CD4-positive, alpha-beta T cell (primary cell): Measurements from ENCODE around the gene NEIL1. TPM values are rescaled to one million over a fixed set of nuclear protein-coding genes. Genes with fewer than 3 reads are reported as not detected.
A peak's percentile ranks its signal among the peaks of the same experiment; 100 is the strongest.

ENCODE experiments used
- ATAC-seq: fragments of 200-7000 bp; cut with Tn5 transposase; one replicate; pipeline ENCODE4 v1.10.0; 2022; ENCODE audit warnings: mild to moderate bottlenecking; ENCODE audit not compliant: poor library complexity
- CTCF ChIA-PET: fragments of 350-600 bp; sonication (Branson Sonifier 250); formaldehyde crosslinking; loops from one replicate; lab custom pipeline; 2021; ENCODE audit warnings: antibody characterized with exemption, inconsistent platforms; lab: Charles Lee
- POLR2A ChIA-PET: fragments of 350-600 bp; sonication (Branson Sonifier 250); formaldehyde crosslinking; loops from one replicate; lab custom pipeline; 2021; ENCODE audit warnings: antibody characterized with exemption, inconsistent platforms; lab: Charles Lee
- DNase-seq, 14 experiments: peaks; one replicate each; pipeline ENCODE4 v3.0.0-alpha.2; 2013 to 2020; ENCODE audit warnings: mixed read lengths in 2 of 14
- H3K27ac ChIP-seq, 2 donors: one replicate each; pipeline versions ENCODE4 v1.5.1 to v1.7.0; 2013; ENCODE audit warnings: low read length in 2 of 2, low read depth in 1 of 2, mild to moderate bottlenecking in 1 of 2
- H3K27me3 ChIP-seq, 2 experiments: 1 replicate in 1 of 2; 2 replicates in 1 of 2; pipeline versions ENCODE4 v1.6.1 to v1.7.0; 2013; ENCODE audit warnings: low read length in 2 of 2, control low read depth in 1 of 2, mild to moderate bottlenecking in 1 of 2, moderate library complexity in 1 of 2; ENCODE audit not compliant: insufficient read depth in 2 of 2, control insufficient read depth in 1 of 2
- H3K36me3 ChIP-seq: one replicate; pipeline ENCODE4 v1.6.1; 2013; ENCODE audit warnings: low read length, control low read depth; ENCODE audit not compliant: insufficient read depth
- H3K4me1 ChIP-seq: one replicate; pipeline ENCODE4 v1.6.1; 2013; ENCODE audit warnings: low read length, control low read depth; ENCODE audit not compliant: insufficient read depth
- H3K4me3 ChIP-seq: one replicate; pipeline ENCODE4 v1.5.1; 2013; ENCODE audit warnings: mild to moderate bottlenecking, low read length, moderate library complexity
- H3K9me3 ChIP-seq, 2 experiments: 1 replicate in 1 of 2; 2 replicates in 1 of 2; pipeline versions ENCODE4 v1.6.1 to v1.7.0; 2013; ENCODE audit warnings: low read length in 2 of 2, mild to moderate bottlenecking in 2 of 2, control low read depth in 1 of 2, moderate library complexity in 1 of 2; ENCODE audit not compliant: control insufficient read depth in 1 of 2, insufficient read depth in 1 of 2
- H3K27ac Mint-ChIP-seq: one replicate; pipeline ENCODE4 v1.8.0; 2020; ENCODE audit warnings: mixed read lengths
- H3K27me3 Mint-ChIP-seq: one replicate; pipeline ENCODE4 v1.8.0; 2021; ENCODE audit warnings: mixed read lengths
- H3K36me3 Mint-ChIP-seq: one replicate; pipeline ENCODE4 v1.8.0; 2021; ENCODE audit warnings: low read depth, mixed read lengths
- H3K4me1 Mint-ChIP-seq: one replicate; pipeline ENCODE4 v1.8.0; 2021; ENCODE audit warnings: low read depth, mixed read lengths
- H3K4me3 Mint-ChIP-seq: one replicate; pipeline ENCODE4 v1.8.0; 2020; ENCODE audit warnings: mild to moderate bottlenecking, mixed read lengths
- H3K9me3 Mint-ChIP-seq: one replicate; pipeline ENCODE4 v1.8.0; 2020; ENCODE audit warnings: mixed read lengths
- intact Hi-C, 2 experiments: fragments of 100-400 bp; cut with DNase I in 1 of 2; cut with micrococcal nuclease in 1 of 2; formaldehyde crosslinking; loops; one replicate each; pipeline versions ENCODE4 v1.15.1 to v1.9.0; 2023 to 2025; cut with DNase I, micrococcal nuclease
- total RNA-seq, 174 experiments: library from RNA in 2 of 174; stranded (reverse) in 2 of 174; gene quantifications; one replicate each; pipeline ENCODE4 v1.2.3 and lab custom pipeline; 2021 to 2026
- TF ChIP-seq, protein P1 (sequence below): fragments of 200-600 bp; IDR thresholded peaks from one replicate; pipeline ENCODE4 v1.8.0; 2022; ENCODE audit warnings: antibody characterized with exemption, mild to moderate bottlenecking

The NEIL1 gene
- total RNA-seq, 2 experiments from 2014 or later: 30.5 to 30.6 TPM

DNA sequence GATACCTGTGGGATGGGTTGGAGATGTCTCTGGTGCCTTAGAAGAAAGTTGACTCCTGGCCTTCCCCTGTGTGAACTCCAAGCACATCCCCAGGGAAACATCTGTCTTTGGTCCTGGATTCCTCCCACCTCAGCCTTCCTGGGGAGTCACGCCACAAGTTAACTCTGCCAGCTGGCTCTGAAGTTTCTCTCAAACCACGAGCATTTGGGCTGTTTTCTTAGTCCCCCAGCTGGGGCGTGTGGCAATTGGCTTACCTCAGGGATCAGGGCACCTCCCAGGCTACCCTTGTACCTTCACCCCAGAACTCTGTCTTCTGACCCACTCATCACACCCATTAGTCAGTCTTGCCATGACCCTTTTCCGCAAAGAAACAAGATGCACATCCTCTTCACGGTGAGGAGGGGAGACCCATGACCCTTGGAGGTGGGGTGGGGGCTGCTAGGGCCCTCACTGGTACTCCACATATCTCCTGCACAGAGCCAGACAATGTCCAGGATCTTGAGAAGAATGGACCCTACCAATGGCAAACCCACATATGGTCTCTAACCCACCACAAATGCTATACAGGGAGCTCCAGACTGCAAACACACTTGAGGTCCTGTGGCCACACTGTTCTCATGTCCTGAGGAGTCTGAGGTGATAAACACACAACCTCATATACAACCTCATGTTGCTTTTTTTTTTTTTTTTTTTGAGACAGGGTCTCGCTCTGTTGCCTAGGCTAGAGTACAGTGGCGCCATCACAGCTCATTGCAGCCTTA lies 3.9 kb downstream of the NEIL1 start:
- ATAC-seq: no peak
- DNase-seq: peak in 2 of 14 experiments; percentile 11 to 42
- Mint-ChIP-seq H3K9me3 (peaks cover 7% of the 10 kb centered on the region), H3K27ac (peak overlapping the region; percentile 93), H3K36me3 (peaks cover 19% of the 10 kb centered on the region), H3K27me3 (no peaks in the 10 kb centered on the region), H3K4me3 (peak overlapping the region; percentile 85), H3K4me1 (peaks cover 35% of the 10 kb centered on the region)
- Histone ChIP-seq H3K27ac (peak overlapping the region; percentile 48 to 82), H3K4me1 (peaks cover 51% of the 10 kb centered on the region), H3K9me3 (peaks cover 21 to 51% of the 10 kb centered on the region in 2 experiments), H3K36me3 (peaks cover 8% of the 10 kb centered on the region), H3K4me3 (no peak overlapping the region), H3K27me3 (no peaks in the 10 kb centered on the region)
- intact Hi-C loops: loop anchor here in 1 of 2 experiments (1.0 kb wide), 1 partner anchor 18 kb away; the partner anchor contains the start of gene MAN2C1
- ChIA-PET POLR2A (interaction anchor here (1.1 to 9.6 kb wide), 5 partner anchors 11 to 289 kb away, joined by 4 to 146 read pairs (median 5); partner anchors contain the start of genes COMMD4, IMP3, MAN2C1 and SIN3A), CTCF (no interaction called here)
- TF ChIP-seq, protein P1, sequence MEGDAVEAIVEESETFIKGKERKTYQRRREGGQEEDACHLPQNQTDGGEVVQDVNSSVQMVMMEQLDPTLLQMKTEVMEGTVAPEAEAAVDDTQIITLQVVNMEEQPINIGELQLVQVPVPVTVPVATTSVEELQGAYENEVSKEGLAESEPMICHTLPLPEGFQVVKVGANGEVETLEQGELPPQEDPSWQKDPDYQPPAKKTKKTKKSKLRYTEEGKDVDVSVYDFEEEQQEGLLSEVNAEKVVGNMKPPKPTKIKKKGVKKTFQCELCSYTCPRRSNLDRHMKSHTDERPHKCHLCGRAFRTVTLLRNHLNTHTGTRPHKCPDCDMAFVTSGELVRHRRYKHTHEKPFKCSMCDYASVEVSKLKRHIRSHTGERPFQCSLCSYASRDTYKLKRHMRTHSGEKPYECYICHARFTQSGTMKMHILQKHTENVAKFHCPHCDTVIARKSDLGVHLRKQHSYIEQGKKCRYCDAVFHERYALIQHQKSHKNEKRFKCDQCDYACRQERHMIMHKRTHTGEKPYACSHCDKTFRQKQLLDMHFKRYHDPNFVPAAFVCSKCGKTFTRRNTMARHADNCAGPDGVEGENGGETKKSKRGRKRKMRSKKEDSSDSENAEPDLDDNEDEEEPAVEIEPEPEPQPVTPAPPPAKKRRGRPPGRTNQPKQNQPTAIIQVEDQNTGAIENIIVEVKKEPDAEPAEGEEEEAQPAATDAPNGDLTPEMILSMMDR: no peak

DNA sequence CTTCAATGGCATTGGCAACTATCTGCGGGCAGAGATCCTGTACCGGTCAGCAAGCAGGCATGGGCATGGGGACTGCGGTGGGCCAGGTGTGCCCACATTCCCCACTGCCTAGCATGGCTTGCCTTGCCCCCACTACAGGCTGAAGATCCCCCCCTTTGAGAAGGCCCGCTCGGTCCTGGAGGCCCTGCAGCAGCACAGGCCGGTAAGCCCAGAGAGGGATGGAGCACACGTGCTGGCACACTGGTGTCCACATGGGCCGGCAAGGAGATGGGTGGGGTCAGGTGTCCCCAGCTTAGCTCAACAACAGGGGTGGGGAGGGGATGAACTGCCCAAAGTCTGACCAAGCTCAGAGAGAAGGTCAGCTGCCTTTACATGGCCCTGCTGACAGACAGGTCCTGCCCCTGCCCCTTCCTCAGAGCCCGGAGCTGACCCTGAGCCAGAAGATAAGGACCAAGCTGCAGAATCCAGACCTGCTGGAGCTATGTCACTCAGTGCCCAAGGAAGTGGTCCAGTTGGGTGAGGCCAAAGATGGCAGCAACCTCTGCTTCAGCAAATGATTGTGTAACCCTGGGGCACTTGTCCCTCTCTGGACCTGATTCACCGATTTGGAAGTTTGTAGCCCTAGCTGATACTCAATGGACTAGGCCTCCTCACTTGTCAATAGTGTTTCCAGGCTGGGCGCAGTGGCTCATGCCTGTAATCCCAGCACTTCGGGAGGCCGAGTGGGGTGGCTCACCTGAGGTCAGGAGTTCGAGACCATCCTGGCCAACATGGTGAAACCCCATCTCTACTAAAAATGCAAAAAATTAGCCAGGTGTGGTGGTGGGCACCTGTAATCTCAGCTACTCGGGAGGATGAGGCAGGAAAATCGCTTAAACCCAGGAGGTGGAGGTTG lies 5.6 kb downstream of the NEIL1 start:
- Mint-ChIP-seq H3K4me1 (peaks cover 26% of the 10 kb centered on the region), H3K36me3 (peaks cover 15% of the 10 kb centered on the region), H3K9me3 (peaks cover 7% of the 10 kb centered on the region), H3K27ac (no peak overlapping the region), H3K4me3 (no peak overlapping the region), H3K27me3 (no peaks in the 10 kb centered on the region)
- CTCF ChIA-PET: interaction anchor here (2.5 kb wide), 1 partner anchor 15 kb away, joined by 9 read pairs; the partner anchor contains the start of gene MAN2C1
- no peaks in the 10 kb centered on the region for H3K27me3 ChIP-seq
- H3K4me1 ChIP-seq: peaks cover 37% of the 10 kb centered on the region
- TF ChIP-seq, protein P1: no peak
- H3K36me3 ChIP-seq: peaks cover 16% of the 10 kb centered on the region
- H3K9me3 ChIP-seq: peaks cover 21 to 44% of the 10 kb centered on the region in 2 experiments
- H3K4me3 ChIP-seq: no peak overlapping the region
- intact Hi-C loops: no loop called here
- H3K27ac ChIP-seq: no peak overlapping the region
- no peak for ATAC-seq
- no peak for DNase-seq
- POLR2A ChIA-PET: interaction anchor here (1.5 to 9.6 kb wide), 4 partner anchors 16 to 288 kb away, joined by 5 to 146 read pairs (median 6); partner anchors contain the start of genes IMP3, MAN2C1 and SIN3A

DNA sequence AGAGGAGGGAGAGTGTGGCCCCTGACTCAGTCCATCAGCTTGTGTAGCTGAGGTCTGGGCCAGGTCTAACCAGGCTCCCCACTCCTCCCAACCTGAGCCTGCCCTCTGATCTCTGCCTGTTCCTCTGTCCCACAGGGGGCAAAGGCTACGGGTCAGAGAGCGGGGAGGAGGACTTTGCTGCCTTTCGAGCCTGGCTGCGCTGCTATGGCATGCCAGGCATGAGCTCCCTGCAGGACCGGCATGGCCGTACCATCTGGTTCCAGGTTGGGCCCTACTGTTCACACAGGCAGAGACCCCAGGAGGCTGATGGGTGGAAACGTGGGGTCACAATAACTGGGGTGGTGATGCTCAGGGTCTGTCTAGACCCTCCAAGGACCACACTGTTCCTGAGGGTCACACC lies 6.8 kb downstream of the NEIL1 start:
- H3K4me3 Mint-ChIP-seq: no peak overlapping the region
- peaks cover 26% of the 10 kb centered on the region for H3K4me1 ChIP-seq
- no peak for ATAC-seq
- H3K36me3 ChIP-seq: peaks cover 24% of the 10 kb centered on the region
- intact Hi-C loops: no loop called here
- H3K27me3 Mint-ChIP-seq: no peaks in the 10 kb centered on the region
- POLR2A ChIA-PET: interaction anchor here (1.9 to 9.6 kb wide), 3 partner anchors 15 to 101 kb away, joined by 5 to 146 read pairs (median 7); partner anchors contain the start of genes MAN2C1 and SIN3A
- peak overlapping the region; percentile 55 for H3K27ac Mint-ChIP-seq
- peaks cover 19% of the 10 kb centered on the region for H3K4me1 Mint-ChIP-seq
- CTCF ChIA-PET: interaction anchor here (2.5 kb wide), 1 partner anchor 14 kb away, joined by 9 read pairs; the partner anchor contains the start of gene MAN2C1
- TF ChIP-seq, protein P1: no peak
- H3K9me3 ChIP-seq: peaks cover 18 to 34% of the 10 kb centered on the region in 2 experiments
- peaks cover 7% of the 10 kb centered on the region for H3K9me3 Mint-ChIP-seq
- H3K27me3 ChIP-seq: no peaks in the 10 kb centered on the region
- DNase-seq: no peak
- no peak overlapping the region for H3K4me3 ChIP-seq
- H3K27ac ChIP-seq: no peak overlapping the region
- H3K36me3 Mint-ChIP-seq: peaks cover 20% of the 10 kb centered on the region
